HepG2 (cell line): ENCODE results near the gene CABP4.

Experiments
- CTCF ChIP-seq: sonication (generic); formaldehyde crosslinking; IDR thresholded peaks from 2 replicates; pipeline ENCODE4 v1.5.0; 2020; ENCODE audit warnings: mild to moderate bottlenecking, missing genetic modification reagents, moderate library complexity
- GLMP ChIP-seq: sonication (generic); formaldehyde crosslinking; IDR thresholded peaks from 2 replicates; pipeline ENCODE4 v1.9.0; 2021; ENCODE audit warnings: missing genetic modification reagents, mild to moderate bottlenecking, borderline replicate concordance
- KLF11 ChIP-seq: IDR thresholded peaks from 2 replicates; pipeline ENCODE4 v1.6.1; 2016; ENCODE audit warnings: missing compliant biosample characterization
- PATZ1 ChIP-seq: sonication (generic); formaldehyde crosslinking; IDR thresholded peaks from 2 replicates; pipeline ENCODE4 v1.4.0; 2020; ENCODE audit warnings: missing genetic modification reagents
- POLR2A ChIP-seq, 2 experiments: IDR thresholded peaks; 2 replicates each; pipeline ENCODE4 v1.6.1; 2011; ENCODE audit warnings: low read depth in 2 of 2, low read length in 2 of 2, mild to moderate bottlenecking in 1 of 2, moderate library complexity in 1 of 2; ENCODE audit not compliant: insufficient read depth in 1 of 2
- REXO4 ChIP-seq: sonication (generic); formaldehyde crosslinking; IDR thresholded peaks from 2 replicates; pipeline ENCODE4 v1.8.0; 2022; ENCODE audit warnings: missing genetic modification reagents, mild to moderate bottlenecking, borderline replicate concordance
- SUZ12 ChIP-seq: fragments of 150-350 bp; IDR thresholded peaks from 2 replicates; pipeline ENCODE4 v1.6.1; 2014; ENCODE audit warnings: low read depth, low read length
- ZNF24 ChIP-seq: fragments of 450-650 bp; IDR thresholded peaks from 2 replicates; pipeline ENCODE4 v1.6.1; 2017; ENCODE audit warnings: antibody characterized with exemption, mild to moderate bottlenecking
- ZSCAN12 ChIP-seq: sonication (generic); formaldehyde crosslinking; IDR thresholded peaks from 2 replicates; pipeline ENCODE4 v1.9.0; 2021; ENCODE audit warnings: mild to moderate bottlenecking, missing genetic modification reagents

GRCh38 chr11:67453816-67454732, 1.1 kb upstream of the CABP4 start:
- TF ChIP-seq ZNF24 (no peak), PATZ1 (no peak), GLMP (CRISPR knock-in tag) (no peak), REXO4 (CRISPR knock-in tag) (no peak), ZSCAN12 (CRISPR knock-in tag) (no peak), KLF11 (CRISPR knock-in tag) (no peak), CTCF (CRISPR knock-in tag) (no peak), POLR2A (IDR thresholded peaks at IDR 0.05; ENCODE audit: insufficient read depth in 1 of 2, low read depth in 2 of 2, low read length in 2 of 2) (no peak), SUZ12 (no peak)
